OCI-LY7 (cell line): ENCODE results near the gene BFSP1. TPM values are rescaled to one million over a fixed set of nuclear protein-coding genes. Genes with fewer than 3 reads are reported as not detected.

ENCODE experiments used
- BruUV-seq: library from RNA; stranded (reverse); fragments of 400-500 nt; replicated peaks from 2 replicates; lab custom pipeline; 2021; lab: Mats Ljungman, UMichigan
- CTCF ChIA-PET: fragments of 300-600 bp; sonication (Branson Sonifier 250); formaldehyde crosslinking; loops from one replicate; lab custom pipeline; 2022; ENCODE audit warnings: antibody characterized with exemption; ENCODE audit not compliant: unreplicated experiment; lab: Charles Lee
- POLR2A ChIA-PET: fragments of 300-600 bp; sonication (Branson Sonifier 250); formaldehyde crosslinking; loops from one replicate; lab custom pipeline; 2022; ENCODE audit warnings: antibody characterized with exemption; lab: Charles Lee
- DNase-seq: peaks from one replicate; pipeline ENCODE4 v3.0.0-alpha.2; 2015; ENCODE audit warnings: low spot score
- H2AFZ ChIP-seq: fragments of 200-600 bp; sonication (generic), shearing (Covaris generic); 2 replicates; pipeline ENCODE4 v1.6.1; 2014; ENCODE audit warnings: mild to moderate bottlenecking, antibody characterized with exemption, low read length, moderate library complexity
- H3K27ac ChIP-seq: fragments of 200-600 bp; sonication (generic); 2 replicates; pipeline ENCODE4 v1.5.1; 2014; ENCODE audit warnings: mixed run types, low read depth, mild to moderate bottlenecking, moderate library complexity, low read length, inconsistent platforms; ENCODE audit not compliant: poor library complexity, severe bottlenecking
- H3K36me3 ChIP-seq: fragments of 200-600 bp; sonication (generic); 2 replicates; pipeline ENCODE4 v1.6.1; 2014; ENCODE audit warnings: mild to moderate bottlenecking, antibody characterized with exemption, low read length, moderate library complexity, mixed read lengths; ENCODE audit not compliant: insufficient read depth
- H3K4me1 ChIP-seq: fragments of 200-600 bp; sonication (generic); 2 replicates; pipeline ENCODE4 v1.5.1; 2014; ENCODE audit warnings: mild to moderate bottlenecking, low read length; ENCODE audit not compliant: insufficient read depth, poor library complexity, severe bottlenecking
- H3K4me2 ChIP-seq: fragments of 200-600 bp; sonication (generic); 2 replicates; pipeline ENCODE4 v1.6.1; 2014; ENCODE audit warnings: mild to moderate bottlenecking, low read length
- H3K4me3 ChIP-seq: fragments of 200-600 bp; sonication (generic); 2 replicates; pipeline ENCODE4 v1.5.1; 2014; ENCODE audit warnings: mild to moderate bottlenecking, low read depth, low read length; ENCODE audit not compliant: poor library complexity, severe bottlenecking
- H3K79me2 ChIP-seq: fragments of 200-600 bp; sonication (generic); 2 replicates; pipeline ENCODE4 v1.6.1; 2016; ENCODE audit warnings: low read depth, mild to moderate bottlenecking, low read length, moderate library complexity, mixed read lengths; ENCODE audit not compliant: insufficient read depth
- H3K9me2 ChIP-seq: fragments of 200-600 bp; sonication (generic); 2 replicates; pipeline ENCODE4 v1.6.1; 2016; ENCODE audit warnings: mild to moderate bottlenecking, low read length, mixed read lengths; ENCODE audit not compliant: insufficient read depth
- H3K9me3 ChIP-seq: fragments of 200-600 bp; sonication (generic); 2 replicates; pipeline ENCODE4 v1.6.1; 2014; ENCODE audit warnings: mild to moderate bottlenecking, mixed run types, low read length, mixed read lengths
- H4K20me1 ChIP-seq: fragments of 200-600 bp; sonication (generic); 2 replicates; pipeline ENCODE4 v1.6.1; 2014; ENCODE audit warnings: mild to moderate bottlenecking, antibody characterized with exemption, low read length, moderate library complexity, mixed read lengths; ENCODE audit not compliant: insufficient read depth
- CTCF ChIP-seq: fragments of 200-600 bp; sonication (generic); conservative IDR thresholded peaks from 2 replicates; pipeline ENCODE4 v1.5.1; 2014; ENCODE audit warnings: mild to moderate bottlenecking, antibody characterized with exemption, low read length, moderate library complexity, mixed read lengths
- EZH2phosphoT487 ChIP-seq: fragments of 200-600 bp; sonication (generic); IDR thresholded peaks from 2 replicates; pipeline ENCODE4 v1.6.1; 2018; ENCODE audit warnings: low read depth, borderline replicate concordance, mild to moderate bottlenecking, mixed run types, antibody characterized with exemption, low read length, moderate library complexity, mixed read lengths
- intact Hi-C: fragments of 100-400 bp; cut with micrococcal nuclease; formaldehyde crosslinking; loops from one replicate; pipeline ENCODE4 v1.10.0; 2022; ENCODE audit not compliant: unreplicated experiment
- total RNA-seq, 2 experiments: library from RNA; depleted of rRNA in 1 of 2; stranded (reverse); fragments of >200 nt in 1 of 2; shearing (Covaris generic) in 1 of 2; gene quantifications; 2 replicates each; pipeline ENCODE4 v1.2.3, GENCODE V29; 2014 to 2022

Gene BFSP1
- total RNA-seq, 2 experiments from 2014 or later = not detected

DNA sequence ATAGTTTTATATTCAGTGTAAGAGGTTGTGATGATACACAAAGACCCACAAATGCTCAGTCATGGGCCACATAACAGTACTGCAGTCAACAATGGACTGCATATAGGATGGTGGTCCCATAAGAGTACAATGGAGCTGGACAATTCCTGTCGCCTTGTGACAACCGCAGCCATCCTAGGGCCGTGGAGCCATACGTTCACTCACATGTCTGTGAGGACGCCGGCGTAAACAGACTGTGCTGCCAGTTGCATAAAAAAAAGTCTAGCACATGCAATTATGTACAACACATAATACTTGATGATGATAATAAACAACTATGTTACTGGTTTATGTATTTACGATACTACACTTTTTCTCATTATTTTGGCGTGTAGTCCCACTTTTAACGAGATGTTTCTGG, 30.9 kb downstream of the BFSP1 start:
- CTCF ChIA-PET = no interaction called here
- H3K79me2 ChIP-seq = no peaks in the 10 kb centered on the region
- H3K27ac ChIP-seq = no peak overlapping the region
- peaks cover 9% of the 10 kb centered on the region for H3K4me1 ChIP-seq
- intact Hi-C loops = loop anchor here (10.0 kb wide), 1 partner anchor 635 kb away; the partner anchor contains the start of genes KAT14 and PET117
- no TSS peak for BruUV-seq
- no peaks in the 10 kb centered on the region for H3K9me3 ChIP-seq
- H3K4me2 ChIP-seq = no peak overlapping the region
- TF ChIP-seq EZH2phosphoT487 = no peak
- no peak for TF ChIP-seq CTCF
- no peak overlapping the region for H2AFZ ChIP-seq
- POLR2A ChIA-PET = no interaction called here
- no peaks in the 10 kb centered on the region for H4K20me1 ChIP-seq
- H3K36me3 ChIP-seq = no peaks in the 10 kb centered on the region
- no peak for DNase-seq
- no peaks in the 10 kb centered on the region for H3K9me2 ChIP-seq
- H3K4me3 ChIP-seq = no peak overlapping the region

- H2AFZ ChIP-seq = no peak overlapping the region
- DNase-seq = no peak
- H3K9me2 ChIP-seq = no peaks in the 10 kb centered on the region
- H3K9me3 ChIP-seq = no peaks in the 10 kb centered on the region
- TF ChIP-seq EZH2phosphoT487 = no peak
- TF ChIP-seq CTCF = no peak
- H3K79me2 ChIP-seq = no peaks in the 10 kb centered on the region
- no peak overlapping the region for H3K27ac ChIP-seq
- intact Hi-C loops = no loop called here
- POLR2A ChIA-PET = interaction anchor here (0.6 to 1.0 kb wide), 6 partner anchors 9 to 809 kb away, joined by 3 to 7 read pairs (median 3); no protein-coding TSS in a partner anchor
- H3K36me3 ChIP-seq = no peaks in the 10 kb centered on the region
- no TSS peak for BruUV-seq
- H3K4me3 ChIP-seq = no peak overlapping the region
- no peak overlapping the region for H3K4me2 ChIP-seq
- no peaks in the 10 kb centered on the region for H4K20me1 ChIP-seq
- H3K4me1 ChIP-seq = peaks cover 5% of the 10 kb centered on the region
- CTCF ChIA-PET = no interaction called here
These were observed 32.1 kb downstream of the BFSP1 start for GRCh38 chr20:17499041-17499440.

- H4K20me1 ChIP-seq = no peaks in the 10 kb centered on the region
- H3K27ac ChIP-seq = no peak overlapping the region
- H3K4me3 ChIP-seq = no peak overlapping the region
- no peak overlapping the region for H3K4me2 ChIP-seq
- no peak for DNase-seq
- no peaks in the 10 kb centered on the region for H3K9me2 ChIP-seq
- no peak overlapping the region for H2AFZ ChIP-seq
- TF ChIP-seq CTCF (no peak), EZH2phosphoT487 (no peak)
- H3K9me3 ChIP-seq = no peaks in the 10 kb centered on the region
- ChIA-PET CTCF (no interaction called here), POLR2A (interaction anchor here (0.6 to 1.0 kb wide), 6 partner anchors 10 to 809 kb away, joined by 3 to 7 read pairs (median 3); no protein-coding TSS in a partner anchor)
- BruUV-seq = no TSS peak
- intact Hi-C loops = no loop called here
- peaks cover 2% of the 10 kb centered on the region for H3K4me1 ChIP-seq
- no peaks in the 10 kb centered on the region for H3K79me2 ChIP-seq
- no peaks in the 10 kb centered on the region for H3K36me3 ChIP-seq
These were observed 32.5 kb downstream of the BFSP1 start for GRCh38 chr20:17498641-17499040.
